Endodermal cell (in vitro differentiated cells): ENCODE results near the gene HGD. TPM values are rescaled to one million over a fixed set of nuclear protein-coding genes. Genes with fewer than 3 reads are reported as not detected.
"Not testable (repeated sequence)": the region's sequence is repeated elsewhere in the genome, so short reads cannot be mapped to it uniquely, and the experiment has no call there.

Experiments
- DNase-seq: peaks from one replicate; pipeline ENCODE4 v3.0.0-alpha.2; 2017
- H3K27ac ChIP-seq: 2 replicates; pipeline ENCODE4 v1.5.1; 2013; ENCODE audit warnings: mild to moderate bottlenecking, low read depth, low read length, moderate library complexity
- H3K27me3 ChIP-seq: 2 replicates; pipeline ENCODE4 v1.6.1; 2013; ENCODE audit warnings: mild to moderate bottlenecking, low read length, moderate library complexity; ENCODE audit not compliant: insufficient read depth, control insufficient read depth, poor library complexity, severe bottlenecking
- H3K36me3 ChIP-seq: 2 replicates; pipeline ENCODE4 v1.7.0; 2013; ENCODE audit warnings: mild to moderate bottlenecking, low read length, moderate library complexity; ENCODE audit not compliant: control insufficient read depth, insufficient read depth
- H3K4me1 ChIP-seq: one replicate; pipeline ENCODE4 v1.7.0; 2013; ENCODE audit warnings: low read length; ENCODE audit not compliant: control insufficient read depth, insufficient read depth
- H3K4me3 ChIP-seq: 2 replicates; pipeline ENCODE4 v1.5.1; 2013; ENCODE audit warnings: mild to moderate bottlenecking, low read length, moderate library complexity
- H3K9ac ChIP-seq: 2 replicates; pipeline ENCODE4 v1.6.1; 2013; ENCODE audit warnings: mild to moderate bottlenecking, low read length, moderate library complexity; ENCODE audit not compliant: poor library complexity, severe bottlenecking; ENCODE audit errors: extremely low read depth
- H3K9me3 ChIP-seq: 2 replicates; pipeline ENCODE4 v1.6.1; 2013; ENCODE audit warnings: mild to moderate bottlenecking, low read length, moderate library complexity; ENCODE audit not compliant: control insufficient read depth
- H3K27ac Mint-ChIP-seq: 2 replicates; pipeline ENCODE4 v1.8.0; 2020; ENCODE audit warnings: mixed read lengths
- H3K27me3 Mint-ChIP-seq: 2 replicates; pipeline ENCODE4 v1.8.0; 2021; ENCODE audit warnings: mild to moderate bottlenecking, mixed read lengths; ENCODE audit not compliant: insufficient read depth
- H3K36me3 Mint-ChIP-seq: 2 replicates; pipeline ENCODE4 v1.8.0; 2020; ENCODE audit warnings: low read depth, mixed read lengths
- H3K4me1 Mint-ChIP-seq: 2 replicates; pipeline ENCODE4 v1.8.0; 2020; ENCODE audit warnings: mixed read lengths
- H3K4me3 Mint-ChIP-seq: 2 replicates; pipeline ENCODE4 v1.8.0; 2020; ENCODE audit warnings: mild to moderate bottlenecking, moderate library complexity, mixed read lengths
- H3K9me3 Mint-ChIP-seq: 2 replicates; pipeline ENCODE4 v1.8.0; 2020; ENCODE audit warnings: mild to moderate bottlenecking, mixed read lengths
- CTCF ChIP-seq: fragments of 200-600 bp; sonication (generic); conservative IDR thresholded peaks from 2 replicates; pipeline ENCODE4 v1.5.0; 2021; ENCODE audit warnings: antibody characterized with exemption, mild to moderate bottlenecking
- WGBS, 2 experiments: methylation state at CpG; one replicate each; pipeline versions ENCODE4 v1.1.5 to v1.1.7; 2013; ENCODE audit warnings: missing lambda C conversion rate in 2 of 2, mixed read lengths in 1 of 2; ENCODE audit not compliant: insufficient coverage in 1 of 2, insufficient read length in 1 of 2; 5-methylcytosine and 5-hydroxymethylcytosine counted together
- total RNA-seq, 2 donors: library from RNA; stranded (reverse); fragmentation: NEBNext Ultra II Directional in 1 of 2; extraction: Animal tissue kit (Norgen Biotek cat#: 25700) in 1 of 2; gene quantifications; 2 replicates in 1 of 2; 3 replicates in 1 of 2; pipeline ENCODE4 v1.2.1, GENCODE V29; 2021

Gene HGD
- total RNA-seq, 2 donors from 2014 or later: not detected

GRCh38 chr3:120719167-120719834 lies 37.3 kb upstream of the HGD start:
- peaks cover 11% of the 10 kb centered on the region for H3K9me3 Mint-ChIP-seq
- H3K4me3 ChIP-seq: peak overlapping the region; percentile 72
- peaks cover 21% of the 10 kb centered on the region for H3K36me3 Mint-ChIP-seq
- H3K9ac ChIP-seq, H3K27ac ChIP-seq, H3K4me1 ChIP-seq, H3K9me3 ChIP-seq, H3K27me3 Mint-ChIP-seq, H3K4me1 Mint-ChIP-seq, H3K27me3 ChIP-seq, H3K36me3 ChIP-seq: not testable (repeated sequence)
- TF ChIP-seq CTCF: peak; percentile 21
- H3K27ac Mint-ChIP-seq: peak overlapping the region; percentile 91
- H3K4me3 Mint-ChIP-seq: peak overlapping the region; percentile 68
- 40 to 50% methylated on average over 13 to 20 of the region's 20 CpGs for WGBS, 2 experiments
- DNase-seq: peak; percentile 78

- H3K9me3 Mint-ChIP-seq: no peaks in the 10 kb centered on the region
Observed at GRCh38 chr3:120713262-120713661, 31.2 kb upstream of the HGD start.

GRCh38 chr3:120710369-120710768 lies 28.3 kb upstream of the HGD start:
- H3K4me1 Mint-ChIP-seq: no peaks in the 10 kb centered on the region
- H3K27ac ChIP-seq: no peak overlapping the region
- H3K9ac ChIP-seq: no peak overlapping the region
- TF ChIP-seq CTCF: no peak
- H3K27ac Mint-ChIP-seq: no peak overlapping the region
- H3K27me3 Mint-ChIP-seq: no peaks in the 10 kb centered on the region
- no peak for DNase-seq
- no peaks in the 10 kb centered on the region for H3K36me3 Mint-ChIP-seq
- H3K27me3 ChIP-seq: no peaks in the 10 kb centered on the region
- H3K9me3 ChIP-seq: no peaks in the 10 kb centered on the region
- no peaks in the 10 kb centered on the region for H3K4me1 ChIP-seq
- H3K4me3 ChIP-seq: no peak overlapping the region
- WGBS, 2 experiments: 92 to 95% methylated on average over 1 of the region's 1 CpG
- no peak overlapping the region for H3K4me3 Mint-ChIP-seq
- H3K9me3 Mint-ChIP-seq: no peaks in the 10 kb centered on the region
- H3K36me3 ChIP-seq: peaks cover 5% of the 10 kb centered on the region

More at GRCh38 chr3:120713262-120713661, 31.2 kb upstream of the HGD start:
- H3K27ac ChIP-seq: no peak overlapping the region
- no peaks in the 10 kb centered on the region for H3K9me3 ChIP-seq
- DNase-seq: no peak
- no peaks in the 10 kb centered on the region for H3K4me1 ChIP-seq
- no peaks in the 10 kb centered on the region for H3K27me3 Mint-ChIP-seq
- TF ChIP-seq CTCF: no peak
- H3K9ac ChIP-seq: no peak overlapping the region
- H3K4me1 Mint-ChIP-seq: no peaks in the 10 kb centered on the region
- H3K36me3 Mint-ChIP-seq: no peaks in the 10 kb centered on the region
- H3K36me3 ChIP-seq: peaks cover 4% of the 10 kb centered on the region
- H3K4me3 ChIP-seq: no peak overlapping the region
- no peaks in the 10 kb centered on the region for H3K27me3 ChIP-seq
- no peak overlapping the region for H3K4me3 Mint-ChIP-seq
- no peak overlapping the region for H3K27ac Mint-ChIP-seq
